NK-92 (cell line): ENCODE data around the gene RLBP1.

Experiments
- DNase-seq: peaks from one replicate; lab custom pipeline; 2025; ENCODE audit not compliant: unreplicated experiment; lab: John Stamatoyannopoulos, UW

The RLBP1 gene

DNA sequence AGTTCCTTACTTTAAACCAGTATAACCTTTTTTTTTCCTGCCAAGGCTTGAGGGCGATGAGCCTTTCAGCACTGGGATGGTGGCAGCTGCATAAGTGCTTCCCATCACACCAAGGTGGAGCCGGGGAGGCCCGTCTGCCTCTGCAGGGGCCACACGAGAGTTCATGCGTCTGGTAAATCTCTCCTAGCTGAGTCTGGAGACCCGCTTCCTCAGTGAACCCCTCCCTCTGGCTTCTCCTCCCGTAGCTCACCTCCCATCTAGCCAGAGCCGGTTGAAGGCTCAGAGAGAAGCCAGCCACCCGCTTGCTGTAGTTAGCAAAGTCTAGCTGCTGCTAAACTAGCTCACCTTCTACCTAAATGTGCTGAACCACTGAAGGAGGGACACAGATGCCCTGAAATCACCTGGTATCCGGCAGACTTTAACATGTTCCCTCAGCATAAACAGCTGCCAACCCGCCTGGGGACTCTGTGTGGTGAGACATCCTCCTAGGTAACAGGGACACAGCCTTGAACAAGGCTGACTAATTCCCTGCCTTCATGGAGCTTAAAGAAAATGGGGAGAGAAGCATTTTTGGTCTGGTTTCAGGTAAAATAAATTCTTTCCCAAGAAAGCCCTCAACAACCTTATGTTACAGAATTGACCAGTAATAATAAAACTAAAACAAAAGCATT is 42.9 kb downstream of the RLBP1 start:
- no peak for DNase-seq

DNA sequence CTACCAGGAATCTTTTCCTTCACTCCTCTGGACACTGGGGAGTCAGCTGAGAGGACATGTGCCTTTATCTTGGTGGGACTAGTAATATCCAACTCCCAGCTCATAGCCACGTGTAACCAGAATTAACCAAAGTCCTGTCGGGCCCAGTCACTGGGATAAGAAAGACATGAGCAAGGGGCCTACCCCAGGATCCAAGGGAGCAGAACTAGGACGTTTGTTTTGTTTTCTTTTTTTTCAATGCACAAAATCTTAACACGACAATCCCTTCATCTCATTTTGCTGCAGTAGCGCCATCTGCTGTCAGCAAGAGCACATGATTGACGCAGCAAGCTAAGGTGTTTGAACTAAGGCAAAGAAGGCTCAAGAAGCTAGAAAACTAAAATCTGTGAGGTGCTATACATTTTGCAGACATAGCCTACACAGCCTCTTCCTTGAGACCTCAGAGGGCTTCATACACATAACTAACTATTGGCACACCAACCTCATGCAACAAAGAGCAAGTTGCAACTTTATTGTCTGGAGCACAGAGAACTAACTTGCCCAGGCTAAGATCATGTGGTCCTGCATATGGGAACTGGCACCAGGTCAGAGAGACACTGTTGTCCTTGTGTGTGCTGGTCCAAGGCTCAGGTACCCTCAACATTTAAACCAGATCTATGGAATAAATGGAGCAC is 43.6 kb downstream of the RLBP1 start:
- DNase-seq, result no peak

DNA sequence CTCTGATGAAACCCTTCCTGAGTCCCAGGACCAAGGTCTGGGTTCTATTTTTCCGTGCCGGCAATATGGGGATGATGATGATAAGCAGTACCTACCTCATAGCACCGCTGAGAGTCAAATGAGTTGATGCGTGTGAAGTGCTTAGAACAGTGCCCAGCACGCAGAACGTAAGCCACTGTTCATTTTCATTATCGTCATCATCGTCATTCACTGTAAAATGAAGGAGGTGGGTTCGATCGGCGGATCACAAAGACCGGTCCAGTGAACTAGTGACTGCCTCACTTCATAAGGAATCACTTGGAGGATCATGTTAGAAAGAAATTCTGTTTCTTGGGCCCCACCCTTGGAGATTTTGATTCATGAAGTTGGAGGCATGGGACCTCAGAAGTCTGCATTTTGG is 44.3 kb downstream of the RLBP1 start:
- no peak for DNase-seq

DNA sequence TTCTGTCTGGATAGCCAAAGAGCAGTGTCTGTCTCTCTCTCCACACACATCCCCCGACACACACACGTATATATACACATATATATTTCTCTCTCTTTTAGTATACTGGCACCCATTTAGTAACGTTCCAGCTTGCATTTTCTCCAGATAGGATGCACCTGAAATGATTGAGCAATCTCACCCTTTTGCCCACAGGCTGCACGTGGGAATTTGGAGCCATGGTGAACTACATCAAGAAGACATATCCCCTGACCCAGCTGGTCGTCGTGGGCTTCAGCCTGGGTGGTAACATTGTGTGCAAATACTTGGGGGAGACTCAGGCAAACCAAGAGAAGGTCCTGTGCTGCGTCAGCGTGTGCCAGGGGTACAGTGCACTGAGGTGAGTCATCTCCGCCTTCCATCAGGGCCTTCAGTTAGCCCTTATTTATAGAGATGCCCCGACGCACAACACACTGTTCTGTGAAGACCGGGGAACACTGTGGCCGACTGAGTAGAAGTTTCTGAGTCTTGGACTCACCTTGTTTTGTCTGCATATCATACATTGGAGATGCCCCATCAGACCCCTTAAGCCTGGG is 45.7 kb downstream of the RLBP1 start:
- no peak for DNase-seq

DNA sequence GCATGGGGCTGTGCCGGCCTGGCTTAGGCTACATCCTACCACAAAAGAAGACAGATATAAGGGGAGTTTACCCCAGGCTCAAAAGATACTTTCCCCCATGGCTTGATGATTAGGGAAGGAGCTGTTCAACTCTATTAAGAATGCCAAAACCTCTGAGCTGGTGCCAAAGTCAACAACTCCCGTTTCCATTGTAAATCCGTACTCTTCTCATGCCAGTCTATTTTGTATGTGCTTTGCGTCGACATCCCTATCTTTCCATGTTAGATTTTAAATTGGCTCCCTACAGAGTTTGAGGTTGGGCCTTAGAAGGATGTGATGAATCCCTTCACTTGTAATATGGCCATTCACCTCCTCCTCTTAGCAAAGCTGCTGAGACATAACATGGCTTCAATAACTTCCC is 46.9 kb downstream of the RLBP1 start:
- DNase-seq, result no peak

DNA sequence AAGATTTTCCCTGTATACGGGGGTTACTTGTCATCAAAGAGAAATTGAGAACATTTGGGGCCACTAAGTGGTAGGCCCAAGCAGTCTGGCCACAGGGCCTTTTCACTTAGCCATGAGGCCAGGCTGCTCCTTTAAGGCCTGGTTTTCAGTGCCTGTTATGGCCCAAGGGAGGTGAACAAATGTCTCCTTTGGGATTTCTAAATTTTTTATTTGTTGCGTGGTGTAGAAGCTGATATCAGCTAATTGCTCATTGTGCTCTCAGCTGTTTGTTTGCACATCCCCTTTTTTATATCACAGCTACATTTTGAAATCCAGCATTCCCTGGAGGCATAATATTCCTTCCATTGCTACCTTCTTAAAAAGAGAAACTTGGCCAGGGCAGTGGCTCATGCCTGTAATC is 48.5 kb downstream of the RLBP1 start:
- no peak for DNase-seq

DNA sequence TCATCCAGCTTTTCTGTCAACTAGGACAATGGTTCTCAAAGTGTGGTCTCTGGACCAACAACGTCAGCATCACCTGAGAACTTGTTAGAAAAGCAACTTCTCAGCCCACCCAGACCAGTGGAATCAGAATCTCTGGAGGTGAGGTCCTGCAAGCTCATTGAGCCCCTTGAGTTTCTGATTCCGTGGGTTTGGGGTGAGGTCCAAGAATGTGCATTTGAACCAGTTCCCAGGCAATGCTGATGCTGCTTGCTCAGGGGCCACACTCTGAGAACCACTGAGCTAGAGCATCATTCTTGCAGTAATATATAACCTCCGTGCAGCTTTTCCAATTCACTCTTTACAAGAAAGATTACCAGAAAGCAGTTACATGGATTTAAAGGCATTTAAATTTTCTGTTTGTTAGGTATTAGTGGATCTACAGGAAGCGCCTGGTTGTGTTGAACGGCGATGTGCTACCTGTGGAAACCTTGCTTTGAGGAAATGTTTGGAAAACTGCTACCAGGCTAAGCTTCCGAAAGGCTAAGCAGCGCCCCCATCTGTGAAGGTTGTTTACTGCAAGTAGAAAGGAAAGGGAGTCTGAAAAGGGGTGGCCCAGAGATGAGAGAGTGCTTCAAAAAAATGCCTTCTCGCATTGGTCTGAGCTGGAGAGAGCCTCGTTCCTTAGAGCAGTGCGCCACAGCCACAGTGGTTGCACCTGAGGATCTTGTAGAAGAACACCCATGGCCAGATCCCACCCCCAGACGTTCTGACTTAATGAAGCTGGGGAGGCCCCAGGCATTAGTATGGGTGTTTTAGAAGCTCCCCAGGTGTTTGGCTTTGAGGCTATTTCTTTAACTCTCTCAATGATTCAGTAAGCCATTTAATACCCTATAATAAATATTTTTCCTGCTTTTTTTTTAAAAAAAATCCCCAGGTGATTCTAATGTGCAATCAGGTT is 50.0 kb downstream of the RLBP1 start:
- no peak for DNase-seq

DNA sequence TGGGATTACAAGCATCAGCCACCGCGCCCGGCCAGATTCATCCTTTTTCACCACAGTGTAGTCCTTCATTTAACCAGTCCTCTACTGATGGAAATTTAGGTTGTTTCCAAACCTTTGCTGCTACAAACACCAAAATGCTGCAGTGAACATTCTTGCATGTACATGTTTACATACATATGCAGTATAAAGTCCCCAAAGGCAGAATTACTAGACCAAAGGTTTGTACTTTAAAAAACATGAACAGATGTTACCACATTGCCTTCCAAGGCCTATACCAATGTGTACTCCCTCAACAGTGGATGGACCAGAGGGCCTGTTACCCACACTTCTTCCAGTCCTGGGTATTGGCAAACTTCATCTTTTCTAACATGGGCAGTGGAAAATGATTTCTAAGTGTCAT is 51.0 kb downstream of the RLBP1 start:
- no peak for DNase-seq

DNA sequence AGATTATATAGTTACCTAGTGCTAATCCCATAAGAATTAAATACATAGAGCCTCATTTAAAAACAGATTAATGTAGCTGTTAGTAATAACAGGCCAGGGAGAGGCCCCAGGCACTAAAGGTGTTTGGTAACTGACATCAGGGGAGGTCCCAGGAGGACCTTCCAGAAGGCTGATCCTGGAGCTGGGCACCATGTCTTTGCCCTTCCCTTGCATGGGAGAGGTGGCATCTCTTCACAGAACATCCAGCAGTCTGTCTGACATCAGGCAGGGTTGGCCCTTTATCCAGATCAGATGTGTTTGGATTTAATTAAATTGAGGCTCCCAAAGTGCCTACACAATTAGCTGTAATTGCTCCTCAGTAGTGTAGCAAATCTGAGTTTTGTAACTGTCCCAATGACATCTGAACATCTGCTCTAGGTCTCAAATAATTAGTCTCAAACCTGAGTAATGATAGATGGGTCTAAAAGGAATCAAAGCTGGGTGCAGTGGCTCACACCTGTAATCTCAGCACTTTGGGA is 53.0 kb downstream of the RLBP1 start:
- no peak for DNase-seq

DNA sequence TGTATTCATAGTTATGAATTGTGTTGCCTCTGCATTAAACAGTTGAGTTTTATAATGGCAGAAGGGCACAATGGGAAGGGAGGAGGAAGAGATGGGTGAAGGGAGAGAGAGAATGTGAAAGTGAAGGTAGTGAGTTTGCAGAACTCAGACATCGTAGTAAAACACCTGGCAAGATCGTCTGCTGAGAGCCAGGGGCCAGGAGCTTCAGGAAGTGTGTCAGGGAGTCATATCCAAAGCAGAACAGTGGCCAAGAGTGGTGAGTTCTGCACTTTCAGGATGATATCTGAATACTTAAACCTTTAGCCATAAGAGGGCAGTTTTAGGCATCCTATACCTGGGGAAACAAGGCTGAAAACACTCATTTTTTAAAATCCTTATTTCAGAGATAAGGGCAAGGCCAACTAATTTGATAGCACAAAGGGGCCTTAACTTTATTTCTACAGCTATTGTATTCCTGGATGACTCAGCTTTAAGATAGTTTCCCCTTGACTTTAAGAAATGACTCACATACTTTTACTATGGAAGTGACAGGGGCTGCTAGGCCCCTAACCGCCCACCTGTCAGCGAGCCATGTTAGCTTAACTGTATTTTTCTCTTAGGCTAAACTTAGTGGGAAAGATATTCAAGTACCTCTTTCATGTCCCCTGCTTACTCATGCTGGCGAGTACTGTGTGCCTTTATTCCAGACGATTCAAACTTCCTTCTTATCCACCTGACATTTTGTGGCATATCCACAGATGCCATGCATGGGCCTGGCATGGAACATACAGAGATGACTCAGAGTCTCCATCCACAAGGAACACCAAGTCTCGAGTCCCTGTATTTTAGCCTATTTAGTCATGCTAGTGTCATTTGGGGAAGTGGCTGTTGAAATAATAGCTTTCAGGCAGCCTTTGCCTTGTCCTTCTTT is 53.9 kb downstream of the RLBP1 start:
- DNase-seq, result no peak

DNA sequence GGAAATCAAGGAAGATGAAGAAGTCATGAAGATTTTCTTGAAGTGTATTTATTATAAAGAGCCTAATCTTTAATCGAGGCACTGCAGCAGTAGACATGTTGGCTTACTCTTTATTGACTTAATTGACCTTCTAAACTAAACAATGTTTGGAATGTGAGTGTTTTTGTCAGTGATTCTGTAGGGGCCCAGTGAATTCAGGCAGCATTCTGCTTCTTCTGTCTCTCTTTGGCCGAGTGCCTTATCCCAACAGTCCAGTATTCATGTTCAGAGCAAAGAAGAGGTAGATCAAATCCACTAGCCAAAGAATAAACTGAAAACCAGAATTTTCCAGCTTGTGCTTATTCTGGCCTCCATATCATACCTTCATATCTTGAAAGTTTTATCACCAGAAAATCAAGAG is 55.7 kb downstream of the RLBP1 start:
- no peak for DNase-seq

DNA sequence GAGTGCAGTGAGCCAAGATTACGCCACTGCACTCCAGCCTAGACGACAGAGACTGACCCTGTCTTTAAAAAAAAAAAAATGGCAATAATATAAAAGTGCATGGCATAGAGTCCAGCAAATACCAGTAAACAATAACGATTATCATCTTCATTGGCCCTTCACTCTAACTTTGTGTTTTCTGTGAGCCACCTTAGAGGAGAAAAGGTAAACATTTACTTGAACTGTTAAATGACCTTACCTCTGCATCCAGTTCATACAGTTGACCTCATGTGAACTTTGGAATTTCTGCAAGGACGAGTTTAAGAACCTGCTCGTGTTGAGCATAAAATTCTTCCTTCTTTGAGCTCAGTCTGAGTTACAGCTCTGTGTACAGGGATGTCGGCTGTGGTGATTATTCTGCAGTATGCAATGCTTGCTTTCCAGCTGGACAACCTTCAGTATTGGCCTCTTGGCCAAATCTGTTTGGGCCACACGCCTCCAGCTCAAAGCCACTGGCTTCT is 56.6 kb downstream of the RLBP1 start:
- DNase-seq, result no peak

DNA sequence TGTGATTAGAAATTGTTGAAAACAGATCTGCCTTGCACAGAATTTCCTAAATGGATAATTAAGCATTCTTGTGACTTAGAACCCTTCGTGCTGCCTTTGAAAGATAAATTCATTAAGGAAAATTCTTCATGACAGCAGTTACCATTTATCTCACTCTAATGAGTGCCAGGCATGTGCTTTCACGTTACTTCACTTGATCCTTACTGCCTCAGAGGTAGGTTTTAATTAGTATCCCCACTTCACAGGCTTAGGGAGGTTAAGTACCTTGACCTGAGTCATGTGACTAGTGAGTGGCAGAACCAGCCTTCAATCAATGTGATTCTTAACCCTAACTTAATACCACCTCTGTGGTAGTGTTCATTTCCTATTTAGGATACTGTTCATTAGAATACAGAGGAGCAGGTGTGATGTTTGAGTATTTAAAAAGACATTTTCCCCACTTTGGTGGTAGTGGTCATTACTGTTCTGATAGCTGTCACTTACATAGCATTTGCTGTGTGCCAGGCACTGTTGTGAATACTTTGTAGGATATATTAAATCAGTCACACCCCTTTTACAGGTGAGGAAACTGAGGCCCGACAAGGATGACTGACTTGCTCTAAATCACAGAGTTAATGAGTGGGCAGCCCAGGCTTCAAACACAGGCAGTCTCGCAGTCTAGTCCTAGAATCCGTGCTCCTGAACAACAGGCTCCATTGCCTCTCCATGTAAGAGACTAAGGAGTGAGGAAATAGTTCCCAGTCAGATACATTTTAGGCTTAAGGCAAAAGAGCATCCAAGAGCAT is 57.9 kb downstream of the RLBP1 start:
- no peak for DNase-seq

DNA sequence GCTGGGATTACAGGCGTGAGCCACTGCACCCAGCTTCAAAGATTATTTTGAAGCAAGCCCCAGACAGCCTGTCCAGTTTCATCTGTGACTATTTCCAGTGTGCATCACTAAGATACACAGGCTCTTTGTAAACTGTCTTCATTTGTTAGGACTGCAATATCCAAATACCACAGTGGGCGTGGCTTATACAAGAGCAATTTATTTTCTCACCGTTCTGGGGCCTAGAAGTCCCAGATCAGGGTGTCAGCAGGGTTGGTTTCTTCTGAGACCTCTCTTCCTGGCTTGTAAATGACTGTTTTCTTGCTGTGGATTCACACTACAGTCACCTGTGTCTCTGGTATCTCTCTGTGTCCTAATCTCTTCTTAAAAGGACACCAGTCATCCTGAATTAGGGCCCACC is 59.7 kb downstream of the RLBP1 start:
- DNase-seq, result no peak
